B cell (primary cell): ENCODE data around the gene DNAJA2.

ENCODE experiments used
- CTCF ChIP-seq: fragments of 200-600 bp; IDR thresholded peaks from one replicate; pipeline ENCODE4 v1.8.0; 2022; ENCODE audit warnings: antibody characterized with exemption, mild to moderate bottlenecking
- EZH2 ChIP-seq: IDR thresholded peaks from 2 replicates; pipeline ENCODE4 v1.6.1; 2012; ENCODE audit warnings: borderline replicate concordance, low read depth, mild to moderate bottlenecking, moderate library complexity, low read length; ENCODE audit not compliant: insufficient read depth, poor library complexity, severe bottlenecking

GRCh38 chr16:46980926-46981325, 7.5 kb upstream of the DNAJA2 start:
- no peak for TF ChIP-seq CTCF
- no peak for TF ChIP-seq EZH2
